ENCODE results near the gene MYLK3.

The MYLK3 gene

DNA sequence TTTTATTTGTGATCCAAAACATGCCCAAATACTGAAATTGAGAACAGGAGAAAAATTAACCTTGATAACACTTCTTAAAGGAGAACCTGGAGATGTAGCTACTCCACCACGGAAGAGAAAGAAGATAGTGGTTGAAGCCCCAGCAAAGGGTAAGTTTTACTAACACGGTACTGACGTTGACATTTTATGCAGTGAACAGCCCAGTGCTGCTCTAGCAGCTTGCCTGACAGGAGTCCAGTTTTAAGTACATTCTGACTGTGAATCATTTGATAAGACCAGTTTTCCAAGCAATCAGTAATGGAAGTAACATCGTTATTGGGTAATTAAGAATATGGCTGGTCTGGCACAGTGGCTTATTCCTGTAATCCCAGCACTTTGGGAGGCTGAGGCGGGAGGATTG, 52.2 kb downstream of the MYLK3 start:
- ATAC-seq, result no peak
- TF ChIP-seq ARNTL (CRISPR knock-in tag; IDR thresholded peaks at IDR 0.05; ENCODE audit: borderline replicate concordance, low read depth), result no peak
- TF ChIP-seq TOX (CRISPR knock-in tag; IDR thresholded peaks at IDR 0.05; ENCODE audit: borderline replicate concordance), result no peak
- no peak for TF ChIP-seq ZFP30 (CRISPR knock-in tag; IDR thresholded peaks at IDR 0.05)
- TF ChIP-seq, protein P1, sequence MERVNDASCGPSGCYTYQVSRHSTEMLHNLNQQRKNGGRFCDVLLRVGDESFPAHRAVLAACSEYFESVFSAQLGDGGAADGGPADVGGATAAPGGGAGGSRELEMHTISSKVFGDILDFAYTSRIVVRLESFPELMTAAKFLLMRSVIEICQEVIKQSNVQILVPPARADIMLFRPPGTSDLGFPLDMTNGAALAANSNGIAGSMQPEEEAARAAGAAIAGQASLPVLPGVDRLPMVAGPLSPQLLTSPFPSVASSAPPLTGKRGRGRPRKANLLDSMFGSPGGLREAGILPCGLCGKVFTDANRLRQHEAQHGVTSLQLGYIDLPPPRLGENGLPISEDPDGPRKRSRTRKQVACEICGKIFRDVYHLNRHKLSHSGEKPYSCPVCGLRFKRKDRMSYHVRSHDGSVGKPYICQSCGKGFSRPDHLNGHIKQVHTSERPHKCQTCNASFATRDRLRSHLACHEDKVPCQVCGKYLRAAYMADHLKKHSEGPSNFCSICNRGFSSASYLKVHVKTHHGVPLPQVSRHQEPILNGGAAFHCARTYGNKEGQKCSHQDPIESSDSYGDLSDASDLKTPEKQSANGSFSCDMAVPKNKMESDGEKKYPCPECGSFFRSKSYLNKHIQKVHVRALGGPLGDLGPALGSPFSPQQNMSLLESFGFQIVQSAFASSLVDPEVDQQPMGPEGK (CRISPR knock-in tag; IDR thresholded peaks at IDR 0.05; ENCODE audit: borderline replicate concordance), result no peak
- no peak for TF ChIP-seq CREB5 (CRISPR knock-in tag; IDR thresholded peaks at IDR 0.05; ENCODE audit: low read depth)
- no peak for TF ChIP-seq CSRNP3 (CRISPR knock-in tag; IDR thresholded peaks at IDR 0.05)
- no peak for TF ChIP-seq RARB (CRISPR knock-in tag; IDR thresholded peaks at IDR 0.05)
- no peak for TF ChIP-seq ESRRG (CRISPR knock-in tag; IDR thresholded peaks at IDR 0.05)
- TF ChIP-seq ZFP3 (CRISPR knock-in tag; IDR thresholded peaks at IDR 0.05), result no peak
- no peak for TF ChIP-seq OSR1 (CRISPR knock-in tag; IDR thresholded peaks at IDR 0.05)
- no peak for TF ChIP-seq POU6F1 (CRISPR knock-in tag; IDR thresholded peaks at IDR 0.05; ENCODE audit: borderline replicate concordance, low read depth)
- TF ChIP-seq, protein P2, sequence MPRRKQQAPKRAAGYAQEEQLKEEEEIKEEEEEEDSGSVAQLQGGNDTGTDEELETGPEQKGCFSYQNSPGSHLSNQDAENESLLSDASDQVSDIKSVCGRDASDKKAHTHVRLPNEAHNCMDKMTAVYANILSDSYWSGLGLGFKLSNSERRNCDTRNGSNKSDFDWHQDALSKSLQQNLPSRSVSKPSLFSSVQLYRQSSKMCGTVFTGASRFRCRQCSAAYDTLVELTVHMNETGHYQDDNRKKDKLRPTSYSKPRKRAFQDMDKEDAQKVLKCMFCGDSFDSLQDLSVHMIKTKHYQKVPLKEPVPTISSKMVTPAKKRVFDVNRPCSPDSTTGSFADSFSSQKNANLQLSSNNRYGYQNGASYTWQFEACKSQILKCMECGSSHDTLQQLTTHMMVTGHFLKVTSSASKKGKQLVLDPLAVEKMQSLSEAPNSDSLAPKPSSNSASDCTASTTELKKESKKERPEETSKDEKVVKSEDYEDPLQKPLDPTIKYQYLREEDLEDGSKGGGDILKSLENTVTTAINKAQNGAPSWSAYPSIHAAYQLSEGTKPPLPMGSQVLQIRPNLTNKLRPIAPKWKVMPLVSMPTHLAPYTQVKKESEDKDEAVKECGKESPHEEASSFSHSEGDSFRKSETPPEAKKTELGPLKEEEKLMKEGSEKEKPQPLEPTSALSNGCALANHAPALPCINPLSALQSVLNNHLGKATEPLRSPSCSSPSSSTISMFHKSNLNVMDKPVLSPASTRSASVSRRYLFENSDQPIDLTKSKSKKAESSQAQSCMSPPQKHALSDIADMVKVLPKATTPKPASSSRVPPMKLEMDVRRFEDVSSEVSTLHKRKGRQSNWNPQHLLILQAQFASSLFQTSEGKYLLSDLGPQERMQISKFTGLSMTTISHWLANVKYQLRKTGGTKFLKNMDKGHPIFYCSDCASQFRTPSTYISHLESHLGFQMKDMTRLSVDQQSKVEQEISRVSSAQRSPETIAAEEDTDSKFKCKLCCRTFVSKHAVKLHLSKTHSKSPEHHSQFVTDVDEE (CRISPR knock-in tag; IDR thresholded peaks at IDR 0.05), result no peak
- no peak for TF ChIP-seq GLIS3 (CRISPR knock-in tag; IDR thresholded peaks at IDR 0.05)
- TF ChIP-seq ZC3H10 (CRISPR knock-in tag; IDR thresholded peaks at IDR 0.05), result no peak
- TF ChIP-seq ISL1 (CRISPR knock-in tag; IDR thresholded peaks at IDR 0.05), result no peak
- no peak for TF ChIP-seq ZNF8 (CRISPR knock-in tag; IDR thresholded peaks at IDR 0.05)
- no peak for TF ChIP-seq PPARA (CRISPR knock-in tag; IDR thresholded peaks at IDR 0.05; ENCODE audit: borderline replicate concordance)
- TF ChIP-seq ZNF70 (CRISPR knock-in tag; IDR thresholded peaks at IDR 0.05), result no peak

DNA sequence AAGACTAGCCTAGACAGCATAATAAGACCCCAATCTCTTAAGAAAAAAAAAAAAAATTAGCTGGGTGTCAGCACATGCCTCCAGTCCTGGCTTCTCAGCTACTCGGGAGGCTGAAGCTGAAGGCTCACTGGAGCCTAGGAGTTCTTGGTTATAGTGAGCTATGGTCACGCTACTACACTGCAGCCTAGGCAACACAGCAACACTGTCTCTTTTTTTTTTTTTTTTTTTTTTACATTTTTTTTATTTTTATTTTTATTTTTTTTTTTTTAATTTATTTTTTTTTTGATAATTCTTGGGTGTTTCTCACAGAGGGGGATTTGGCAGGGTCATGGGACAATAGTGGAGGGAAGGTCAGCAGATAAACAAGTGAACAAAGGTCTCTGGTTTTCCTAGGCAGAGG, 54.5 kb downstream of the MYLK3 start:
- ATAC-seq, result no peak
- TF ChIP-seq GLIS3 (CRISPR knock-in tag; IDR thresholded peaks at IDR 0.05), result no peak
- no peak for TF ChIP-seq ZNF8 (CRISPR knock-in tag; IDR thresholded peaks at IDR 0.05)
- TF ChIP-seq PPARA (CRISPR knock-in tag; IDR thresholded peaks at IDR 0.05; ENCODE audit: borderline replicate concordance), result no peak
- TF ChIP-seq RARB (CRISPR knock-in tag; IDR thresholded peaks at IDR 0.05), result no peak
- TF ChIP-seq ISL1 (CRISPR knock-in tag; IDR thresholded peaks at IDR 0.05), result no peak
- no peak for TF ChIP-seq POU6F1 (CRISPR knock-in tag; IDR thresholded peaks at IDR 0.05; ENCODE audit: borderline replicate concordance, low read depth)
- TF ChIP-seq ZFP3 (CRISPR knock-in tag; IDR thresholded peaks at IDR 0.05), result no peak
- TF ChIP-seq ZC3H10 (CRISPR knock-in tag; IDR thresholded peaks at IDR 0.05), result no peak
- no peak for TF ChIP-seq CREB5 (CRISPR knock-in tag; IDR thresholded peaks at IDR 0.05; ENCODE audit: low read depth)
- no peak for TF ChIP-seq SNAI2 (CRISPR knock-in tag; IDR thresholded peaks at IDR 0.05)
- TF ChIP-seq BACH2 (CRISPR knock-in tag; IDR thresholded peaks at IDR 0.05; ENCODE audit: borderline replicate concordance), result no peak
- no peak for TF ChIP-seq ARNTL (CRISPR knock-in tag; IDR thresholded peaks at IDR 0.05; ENCODE audit: borderline replicate concordance, low read depth)
- TF ChIP-seq CSRNP3 (CRISPR knock-in tag; IDR thresholded peaks at IDR 0.05), result no peak
- TF ChIP-seq TCF4 (CRISPR knock-in tag; IDR thresholded peaks at IDR 0.05; ENCODE audit: borderline replicate concordance), result no peak
- TF ChIP-seq ZFP30 (CRISPR knock-in tag; IDR thresholded peaks at IDR 0.05), result no peak
- TF ChIP-seq OSR1 (CRISPR knock-in tag; IDR thresholded peaks at IDR 0.05), result no peak
- TF ChIP-seq, protein P2 (CRISPR knock-in tag; IDR thresholded peaks at IDR 0.05), result no peak

Measured in SK-N-SH treated with all-trans-retinoic acid at 6 μM for 48 hours (cell line).